Fibroblast of mammary gland (primary cell): ENCODE data around the gene GPX4.

Experiments used
- DNase-seq: peaks from one replicate; pipeline ENCODE4 v3.0.0-alpha.2; 2010; ENCODE audit warnings: low read depth
- H3K4me3 ChIP-seq: 2 replicates; pipeline ENCODE4 v1.5.1; 2011; ENCODE audit warnings: low read depth, mild to moderate bottlenecking, low read length, moderate library complexity; ENCODE audit not compliant: control insufficient read depth
- TF ChIP-seq, protein P1 (sequence below): conservative IDR thresholded peaks from 2 replicates; pipeline ENCODE4 v1.5.1; 2011; ENCODE audit warnings: low read depth, low read length, inconsistent platforms; ENCODE audit not compliant: control insufficient read depth, insufficient read depth

GPX4 gene

DNA sequence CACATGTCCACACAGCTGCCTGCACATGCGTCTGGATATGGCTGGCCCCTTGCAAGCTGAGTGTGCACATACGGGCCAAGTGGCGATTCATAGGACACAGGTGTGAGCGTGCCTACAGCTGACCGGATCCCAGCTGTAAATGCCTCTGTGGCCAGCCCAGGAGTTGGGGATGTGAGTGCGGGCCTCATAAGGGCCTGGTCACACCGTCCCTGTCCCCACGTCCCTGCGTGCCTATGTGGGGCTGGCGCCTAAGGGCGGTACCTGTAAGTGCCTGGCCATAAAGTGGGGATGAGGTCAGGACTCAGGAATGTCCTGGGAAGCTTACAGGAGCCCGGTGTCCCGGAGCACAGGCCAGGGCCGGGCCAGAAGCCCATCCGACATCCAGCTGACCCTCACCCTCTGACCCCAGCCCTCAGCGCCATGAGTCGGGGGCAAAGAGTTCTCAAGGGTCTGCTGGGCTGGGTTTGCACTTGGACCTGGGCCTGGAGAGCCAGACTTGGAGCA lies 38.1 kb upstream of the GPX4 start:
- TF ChIP-seq, protein P1, sequence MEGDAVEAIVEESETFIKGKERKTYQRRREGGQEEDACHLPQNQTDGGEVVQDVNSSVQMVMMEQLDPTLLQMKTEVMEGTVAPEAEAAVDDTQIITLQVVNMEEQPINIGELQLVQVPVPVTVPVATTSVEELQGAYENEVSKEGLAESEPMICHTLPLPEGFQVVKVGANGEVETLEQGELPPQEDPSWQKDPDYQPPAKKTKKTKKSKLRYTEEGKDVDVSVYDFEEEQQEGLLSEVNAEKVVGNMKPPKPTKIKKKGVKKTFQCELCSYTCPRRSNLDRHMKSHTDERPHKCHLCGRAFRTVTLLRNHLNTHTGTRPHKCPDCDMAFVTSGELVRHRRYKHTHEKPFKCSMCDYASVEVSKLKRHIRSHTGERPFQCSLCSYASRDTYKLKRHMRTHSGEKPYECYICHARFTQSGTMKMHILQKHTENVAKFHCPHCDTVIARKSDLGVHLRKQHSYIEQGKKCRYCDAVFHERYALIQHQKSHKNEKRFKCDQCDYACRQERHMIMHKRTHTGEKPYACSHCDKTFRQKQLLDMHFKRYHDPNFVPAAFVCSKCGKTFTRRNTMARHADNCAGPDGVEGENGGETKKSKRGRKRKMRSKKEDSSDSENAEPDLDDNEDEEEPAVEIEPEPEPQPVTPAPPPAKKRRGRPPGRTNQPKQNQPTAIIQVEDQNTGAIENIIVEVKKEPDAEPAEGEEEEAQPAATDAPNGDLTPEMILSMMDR = no peak
- no peak overlapping the region for H3K4me3 ChIP-seq
- no peak for DNase-seq

GRCh38 chr19:1066251-1066747 lies 37.5 kb upstream of the GPX4 start:
- TF ChIP-seq, protein P1 = no peak
- H3K4me3 ChIP-seq = no peak overlapping the region
- no peak for DNase-seq

- DNase-seq = no peak
- TF ChIP-seq, protein P1 = no peak
- H3K4me3 ChIP-seq = no peak within 1 kb of the TSS
These were observed 37.0 kb upstream of the GPX4 start, which contains the start of gene ARHGAP45 for GRCh38 chr19:1066748-1067340. Gene ARHGAP45, plus strand, starts transcription at chr19:1067167. Its CDS starts 239 bp downstream, at chr19:1067406.

DNA sequence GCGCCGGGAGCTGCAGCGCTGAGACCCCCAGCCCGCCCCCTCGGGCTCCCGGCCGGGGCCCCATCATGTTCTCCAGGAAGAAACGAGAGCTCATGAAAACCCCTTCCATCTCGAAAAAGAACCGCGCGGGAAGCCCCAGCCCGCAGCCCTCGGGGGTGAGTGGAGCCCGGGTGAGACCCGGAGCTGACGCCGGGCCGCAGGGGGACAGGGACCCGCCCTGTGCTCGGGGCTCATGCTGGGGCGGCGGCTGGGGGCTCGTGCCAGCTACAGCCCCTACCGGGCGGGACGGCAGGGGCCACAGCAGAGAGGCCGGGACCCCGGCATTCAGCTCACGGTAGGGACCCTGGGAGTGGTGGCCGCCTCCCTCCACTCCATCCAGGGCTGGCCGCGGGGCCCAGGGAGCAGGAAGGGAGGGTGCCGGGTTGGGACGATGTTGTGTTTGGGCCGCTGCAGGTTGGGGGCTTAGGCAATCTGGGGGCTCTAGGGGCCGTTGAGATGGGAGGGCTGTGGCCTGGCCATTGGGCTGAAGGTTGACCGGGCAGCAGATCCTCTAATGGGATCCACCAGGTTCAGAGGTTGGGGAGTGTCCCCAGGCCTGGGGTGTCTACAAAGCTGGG lies 36.3 kb upstream of the GPX4 start:
- no peak overlapping the region for H3K4me3 ChIP-seq
- no peak for DNase-seq
- TF ChIP-seq, protein P1 = no peak

DNA sequence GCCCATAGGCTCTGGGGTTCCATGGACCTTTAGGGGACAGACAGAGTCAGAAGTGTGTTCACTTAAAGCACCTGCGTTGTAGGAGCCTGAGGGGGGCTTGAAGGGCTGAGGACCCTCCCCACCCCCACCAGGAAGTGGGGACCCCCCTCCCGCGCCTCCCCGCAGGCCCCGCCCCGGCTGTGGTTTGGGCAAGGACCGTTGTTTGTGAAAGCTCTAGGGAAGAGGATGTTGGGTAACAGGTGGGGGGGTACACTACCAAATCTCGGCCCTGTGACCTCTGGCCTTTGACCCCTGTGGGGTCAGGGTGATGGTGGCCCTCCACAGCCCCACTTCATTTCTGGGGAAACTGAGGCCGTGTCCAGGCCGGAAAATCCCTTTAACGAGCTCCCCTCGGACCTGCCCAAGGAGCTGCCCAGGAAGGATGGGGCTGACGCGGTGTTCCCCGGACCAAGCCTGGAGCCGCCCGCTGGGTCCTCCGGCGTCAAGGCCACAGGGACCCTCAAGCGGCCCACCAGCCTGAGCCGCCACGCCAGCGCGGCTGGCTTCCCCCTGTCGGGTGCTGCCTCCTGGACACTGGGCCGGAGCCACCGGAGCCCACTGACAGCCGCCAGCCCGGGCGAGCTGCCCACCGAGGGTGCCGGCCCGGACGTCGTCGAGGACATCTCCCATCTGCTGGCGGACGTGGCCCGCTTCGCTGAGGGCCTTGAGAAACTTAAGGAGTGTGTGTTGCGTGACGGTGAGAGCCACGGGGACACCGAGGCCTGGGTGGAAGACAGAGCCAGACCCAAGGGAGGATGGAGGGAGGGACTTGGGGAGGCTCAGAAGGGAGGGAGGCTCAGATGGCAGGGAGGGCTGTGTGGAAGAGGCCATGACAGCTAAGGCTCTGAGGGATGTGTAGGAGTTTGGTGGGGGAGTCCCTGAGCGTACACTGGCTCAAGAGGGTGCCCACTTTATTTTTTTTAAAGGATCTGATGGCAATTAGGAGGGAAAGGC lies 35.5 kb upstream of the GPX4 start:
- no peak overlapping the region for H3K4me3 ChIP-seq
- TF ChIP-seq, protein P1 = no peak
- DNase-seq = no peak

- TF ChIP-seq, protein P1 = no peak
- no peak overlapping the region for H3K4me3 ChIP-seq
- no peak for DNase-seq
These were observed 34.6 kb upstream of the GPX4 start for GRCh38 chr19:1069009-1069779.
